ENCODE measurements around the gene SLC22A3. TPM values are rescaled to one million over a fixed set of nuclear protein-coding genes. Genes with fewer than 3 reads are reported as not detected.

SLC22A3 gene
- total and polyA plus RNA-seq, 11 donors, result 0.45 to 3.0 (median 0.75) TPM

DNA sequence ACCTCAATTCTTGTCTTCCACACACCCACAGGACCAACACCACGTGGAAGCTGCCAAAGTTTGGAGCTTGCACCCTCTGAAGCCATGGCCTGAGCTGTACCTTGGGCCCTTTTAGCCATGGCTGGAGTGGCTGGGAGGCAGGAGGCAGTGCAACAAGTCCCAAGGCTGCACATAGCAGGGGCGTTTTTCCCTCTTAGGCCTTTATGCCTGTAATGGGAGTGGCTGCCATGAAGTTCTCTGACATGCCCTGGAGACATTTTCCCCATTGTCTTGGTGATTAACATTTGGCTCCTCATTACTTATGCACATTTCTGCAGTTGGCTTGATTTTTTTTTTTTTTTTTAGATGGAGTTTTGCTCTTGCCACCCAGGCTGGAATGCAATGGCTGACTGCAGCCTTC is 44.4 kb upstream of the SLC22A3 start:
- intact Hi-C loops (cut with DNase I), result no loop called here
- no peak for ATAC-seq
- no peak overlapping the region for H3K27ac ChIP-seq
- 33 to 80% (median 49%) methylated on average over 2 of the region's 2 CpGs for WGBS, 4 donors
- no peak for DNase-seq
- H3K4me3 ChIP-seq, result no peak overlapping the region
- no peak for TF ChIP-seq POLR2A (IDR thresholded peaks at IDR 0.05)
- TF ChIP-seq, protein P1, sequence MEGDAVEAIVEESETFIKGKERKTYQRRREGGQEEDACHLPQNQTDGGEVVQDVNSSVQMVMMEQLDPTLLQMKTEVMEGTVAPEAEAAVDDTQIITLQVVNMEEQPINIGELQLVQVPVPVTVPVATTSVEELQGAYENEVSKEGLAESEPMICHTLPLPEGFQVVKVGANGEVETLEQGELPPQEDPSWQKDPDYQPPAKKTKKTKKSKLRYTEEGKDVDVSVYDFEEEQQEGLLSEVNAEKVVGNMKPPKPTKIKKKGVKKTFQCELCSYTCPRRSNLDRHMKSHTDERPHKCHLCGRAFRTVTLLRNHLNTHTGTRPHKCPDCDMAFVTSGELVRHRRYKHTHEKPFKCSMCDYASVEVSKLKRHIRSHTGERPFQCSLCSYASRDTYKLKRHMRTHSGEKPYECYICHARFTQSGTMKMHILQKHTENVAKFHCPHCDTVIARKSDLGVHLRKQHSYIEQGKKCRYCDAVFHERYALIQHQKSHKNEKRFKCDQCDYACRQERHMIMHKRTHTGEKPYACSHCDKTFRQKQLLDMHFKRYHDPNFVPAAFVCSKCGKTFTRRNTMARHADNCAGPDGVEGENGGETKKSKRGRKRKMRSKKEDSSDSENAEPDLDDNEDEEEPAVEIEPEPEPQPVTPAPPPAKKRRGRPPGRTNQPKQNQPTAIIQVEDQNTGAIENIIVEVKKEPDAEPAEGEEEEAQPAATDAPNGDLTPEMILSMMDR (IDR thresholded peaks at IDR 0.05), result no peak
- no peaks in the 10 kb centered on the region for H3K4me1 ChIP-seq
- peaks cover 0 to 10% (median 1%) of the 10 kb centered on the region in 12 donors for H3K9me3 ChIP-seq
- no peaks in the 10 kb centered on the region for H3K27me3 ChIP-seq
- no peaks in the 10 kb centered on the region for H3K36me3 ChIP-seq

DNA sequence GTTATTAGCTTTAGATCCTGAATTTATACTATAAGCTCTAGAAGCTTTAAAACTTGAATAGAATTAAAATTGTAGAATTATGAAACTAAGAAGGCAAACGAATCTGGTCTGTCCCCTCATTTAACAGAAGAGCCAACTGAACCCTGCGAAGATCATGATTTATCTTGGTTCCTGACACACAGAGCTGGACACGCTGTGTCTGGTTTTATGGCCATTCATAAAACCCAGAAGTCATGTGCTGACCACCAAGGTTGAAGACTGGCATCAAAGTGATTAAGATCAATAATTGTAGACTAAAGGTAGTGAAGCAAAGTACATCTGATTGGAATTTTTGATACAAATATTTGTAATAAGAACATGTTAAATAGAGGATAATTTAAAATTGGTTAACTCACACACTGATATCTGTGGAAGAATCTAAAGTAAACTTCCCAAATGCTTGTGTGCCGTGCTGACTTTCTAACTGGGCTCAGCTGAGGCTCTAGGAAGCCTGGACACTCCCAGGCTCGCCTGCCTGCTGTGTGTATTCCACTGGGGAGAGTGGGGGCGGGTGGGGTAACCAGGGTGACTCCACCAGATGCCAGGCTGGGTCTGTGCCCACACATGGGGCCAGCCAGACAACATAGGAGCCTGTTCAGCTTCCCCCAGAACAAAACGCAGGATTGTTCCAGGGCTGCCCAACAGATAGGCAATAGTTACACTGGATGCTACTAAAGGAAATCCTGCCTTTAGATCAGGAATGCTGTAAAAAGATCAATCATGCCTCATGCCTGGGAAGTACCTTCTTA is 42.1 kb upstream of the SLC22A3 start:
- intact Hi-C loops (cut with DNase I), result no loop called here
- peaks cover 0 to 32% (median 17%) of the 10 kb centered on the region in 12 donors for H3K9me3 ChIP-seq
- DNase-seq (no peak), ATAC-seq (no peak)
- H3K36me3 ChIP-seq, result no peaks in the 10 kb centered on the region
- TF ChIP-seq, protein P1 (IDR thresholded peaks at IDR 0.05), result no peak
- TF ChIP-seq POLR2A (IDR thresholded peaks at IDR 0.05), result no peak
- no peaks in the 10 kb centered on the region for H3K27me3 ChIP-seq
- H3K27ac ChIP-seq, result no peak overlapping the region
- WGBS, 4 donors, result 60 to 69% (median 62%) methylated on average over 7 of the region's 7 CpGs
- no peak overlapping the region for H3K4me3 ChIP-seq
- no peaks in the 10 kb centered on the region for H3K4me1 ChIP-seq

DNA sequence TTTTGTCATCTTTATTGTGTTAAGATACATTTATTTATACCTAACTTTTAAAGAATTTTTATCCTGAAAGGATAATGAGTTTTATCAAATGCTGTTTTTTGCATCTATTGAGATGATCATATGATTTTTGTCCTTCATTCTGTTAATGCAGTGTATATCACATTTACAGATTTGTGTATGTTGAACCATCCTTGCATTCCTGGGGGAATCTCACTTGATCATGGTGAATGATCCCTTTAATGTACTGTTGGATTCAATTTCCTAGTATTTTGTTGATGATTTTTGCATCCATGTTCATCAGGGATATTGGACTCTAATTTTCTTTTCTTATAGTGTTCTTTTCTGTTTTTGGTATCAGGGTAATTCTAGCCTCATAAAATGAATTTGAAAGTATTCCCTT is 38.5 kb upstream of the SLC22A3 start:
- ATAC-seq (no peak), DNase-seq (no peak)
- no peak for TF ChIP-seq POLR2A (IDR thresholded peaks at IDR 0.05)
- TF ChIP-seq, protein P1 (IDR thresholded peaks at IDR 0.05), result no peak
- Histone ChIP-seq H3K36me3 (no peaks in the 10 kb centered on the region), H3K4me3 (no peak overlapping the region), H3K27ac (no peak overlapping the region), H3K27me3 (no peaks in the 10 kb centered on the region), H3K4me1 (no peaks in the 10 kb centered on the region), H3K9me3 (peaks cover 0 to 59% (median 39%) of the 10 kb centered on the region in 12 donors)
- intact Hi-C loops (cut with DNase I), result loop anchor here in 1 of 10 donors (2.0 kb wide), 1 partner anchor 39 kb away; the partner anchor contains the start of gene SLC22A3

DNA sequence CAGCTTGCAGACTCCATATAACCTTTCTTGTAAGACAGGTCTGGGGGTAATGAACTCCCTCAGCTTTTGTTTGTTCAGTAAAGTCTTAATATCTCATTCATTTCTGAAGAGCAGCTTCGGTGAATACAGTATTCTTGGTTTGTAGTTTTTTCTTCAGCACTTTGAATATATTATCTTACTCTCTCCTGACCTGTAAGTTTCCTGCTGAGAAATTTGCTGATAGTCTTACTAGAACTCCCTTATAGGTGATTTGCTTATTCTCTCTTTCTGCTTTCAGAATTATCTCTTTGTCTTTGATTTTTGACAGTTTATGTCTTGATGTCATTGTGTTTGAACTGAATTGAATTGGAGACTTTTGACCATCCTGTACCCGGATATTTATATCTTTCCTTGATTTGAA is 35.3 kb upstream of the SLC22A3 start:
- Histone ChIP-seq H3K4me3 (no peak overlapping the region), H3K27me3 (no peaks in the 10 kb centered on the region), H3K36me3 (no peaks in the 10 kb centered on the region), H3K9me3 (peaks cover 0 to 59% (median 39%) of the 10 kb centered on the region in 12 donors), H3K4me1 (no peaks in the 10 kb centered on the region), H3K27ac (no peak overlapping the region)
- ATAC-seq, result no peak
- intact Hi-C loops (cut with DNase I), result no loop called here
- WGBS, 4 donors, result 74 to 83% (median 80%) methylated on average over 2 of the region's 2 CpGs
- TF ChIP-seq, protein P1 (IDR thresholded peaks at IDR 0.05), result no peak
- no peak for TF ChIP-seq POLR2A (IDR thresholded peaks at IDR 0.05)
- no peak for DNase-seq
